OCI-M2 (cell line): ENCODE results near the gene RMI2.
"Not testable (repeated sequence)": the region's sequence is repeated elsewhere in the genome, so short reads cannot be mapped to it uniquely, and the experiment has no call there.

Experiments used
- DNase-seq: peaks from one replicate; lab custom pipeline; 2025; ENCODE audit not compliant: unreplicated experiment; lab: John Stamatoyannopoulos, UW

RMI2 gene

GRCh38 chr16:11345040-11345862 lies at the start of gene RMI2:
Gene RMI2 (plus strand): TSS chr16:11345459. CDS start chr16:11345472, 13 bp downstream.
- peak; percentile 48 for DNase-seq

- DNase-seq: no peak
Measured at GRCh38 chr16:11295672-11296071, 49.6 kb upstream of the RMI2 start.

- no peak for DNase-seq
Measured at GRCh38 chr16:11296351-11296705, 48.9 kb upstream of the RMI2 start.

- DNase-seq: no peak
Measured at GRCh38 chr16:11296706-11297491, 48.4 kb upstream of the RMI2 start.

GRCh38 chr16:11297492-11298142 lies 47.6 kb upstream of the RMI2 start:
- DNase-seq: no peak

DNA sequence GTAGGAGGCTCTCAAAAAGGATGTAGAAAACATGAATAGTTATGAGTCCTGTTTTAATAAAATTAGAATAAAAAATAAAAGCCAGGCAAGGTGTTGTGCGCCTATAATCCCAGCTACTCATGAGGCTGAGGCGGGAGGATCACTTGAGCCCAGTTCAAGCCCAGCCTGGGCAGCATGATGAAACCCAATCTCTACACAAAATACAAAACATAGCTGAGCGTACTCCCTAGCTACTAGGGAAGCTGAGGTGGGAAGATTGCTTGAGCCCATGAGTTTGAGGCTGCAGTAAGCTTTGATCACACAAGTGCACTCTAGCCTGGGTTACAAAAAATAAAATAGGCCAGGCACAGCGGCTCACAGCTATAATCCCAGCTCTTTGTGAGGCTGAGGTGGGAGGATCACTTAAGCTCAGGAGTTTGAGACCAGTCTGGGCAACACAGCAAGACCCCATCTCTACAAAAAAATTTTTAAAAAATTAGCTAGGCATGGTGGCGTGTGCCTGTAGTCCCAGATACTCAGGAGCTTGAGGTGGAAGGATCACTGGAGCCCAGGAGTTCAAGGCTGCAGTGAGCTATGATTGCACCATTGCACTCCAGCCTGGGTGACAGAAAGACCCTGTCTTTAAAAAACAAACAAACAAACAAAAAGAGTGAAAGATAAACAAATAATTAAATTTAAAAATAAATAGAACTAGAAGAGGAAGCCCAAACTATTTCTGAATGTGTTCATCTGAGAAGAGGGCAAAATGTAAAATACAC lies 46.9 kb upstream of the RMI2 start:
- no peak for DNase-seq

DNA sequence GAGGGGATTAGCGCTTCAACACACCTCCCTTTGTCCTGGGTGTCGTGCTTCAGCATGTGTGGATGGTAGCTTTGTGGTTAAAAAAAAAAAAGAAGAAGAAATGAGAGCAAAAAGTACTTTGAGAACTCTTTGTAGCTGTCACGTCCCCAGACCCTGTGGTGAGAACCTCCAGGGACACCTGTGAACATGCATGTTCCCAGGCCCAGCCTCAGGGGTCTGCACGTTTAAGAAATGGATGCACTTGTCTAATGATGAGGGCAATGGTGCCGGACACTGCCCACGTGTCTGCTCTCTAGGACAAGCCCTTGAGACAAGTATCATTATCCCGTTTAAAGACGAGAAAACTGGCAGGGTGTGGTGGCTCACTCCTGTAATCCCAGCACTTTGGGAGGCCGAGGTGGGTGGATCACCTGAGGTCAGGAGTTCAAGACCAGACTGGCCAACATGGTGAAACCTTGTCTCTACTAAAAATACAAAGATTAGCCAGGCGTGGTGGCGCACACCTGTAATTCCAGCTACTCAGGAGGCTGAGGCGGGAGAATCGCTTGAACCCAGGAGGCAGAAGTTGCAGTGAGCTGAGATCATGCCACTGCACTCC lies 46.2 kb upstream of the RMI2 start:
- not testable (repeated sequence) for DNase-seq

GRCh38 chr16:11299865-11300559 lies 45.2 kb upstream of the RMI2 start:
- DNase-seq: no peak

DNA sequence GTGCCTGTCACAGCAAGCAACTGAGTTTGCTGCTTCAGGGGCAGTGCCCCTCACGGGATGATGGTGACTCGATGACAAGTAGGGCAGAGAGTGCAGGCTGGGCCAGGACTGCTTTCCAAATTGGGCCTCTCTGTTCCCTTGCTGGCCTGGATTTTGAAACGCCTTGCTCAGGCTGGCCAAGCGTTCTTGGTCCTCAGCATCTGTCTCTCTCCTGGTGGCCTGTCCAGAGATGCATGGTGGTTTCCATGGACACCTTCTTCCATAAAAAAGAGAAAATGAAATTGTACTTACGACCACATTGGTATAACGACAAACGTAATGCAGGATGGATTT lies 44.7 kb upstream of the RMI2 start:
- DNase-seq: no peak

DNA sequence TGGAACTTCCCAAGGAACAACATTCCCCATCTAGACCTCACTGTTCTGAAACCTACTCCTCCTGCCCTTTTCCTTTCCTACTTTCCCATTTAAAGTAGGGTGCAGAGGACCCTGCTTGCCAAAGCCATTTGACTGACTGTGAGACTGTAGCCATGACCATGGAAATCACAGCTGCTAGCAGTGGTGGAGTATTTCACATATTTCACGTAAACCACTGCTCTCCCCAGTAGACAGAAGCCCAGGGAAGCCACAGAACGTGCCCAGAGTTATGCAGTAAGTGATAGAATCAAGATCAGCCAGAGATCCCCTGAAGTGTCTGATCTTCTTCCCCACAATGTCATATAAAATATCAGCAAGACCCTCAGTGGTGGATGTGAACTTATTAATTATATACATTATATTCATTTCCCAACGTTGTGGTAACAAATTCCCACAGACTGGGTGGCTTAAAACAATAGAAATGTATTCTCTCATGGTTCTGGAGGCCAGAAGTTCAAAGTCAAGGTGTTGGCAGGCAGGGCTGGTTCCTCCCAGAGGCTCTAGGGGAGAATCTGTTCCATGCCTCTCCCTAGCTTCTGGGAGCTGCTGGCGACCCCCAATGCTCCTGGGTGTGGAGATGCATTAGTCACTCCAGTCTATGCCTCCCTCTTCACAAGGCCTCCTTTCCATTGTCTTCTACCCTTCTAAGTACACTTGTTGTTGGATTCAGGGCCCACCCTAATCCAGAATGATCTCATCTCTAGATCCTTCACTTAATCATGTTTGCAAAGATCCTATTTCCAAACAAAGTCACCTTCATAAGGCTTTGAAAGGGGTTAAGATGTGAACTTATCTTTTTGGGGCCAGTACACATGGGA lies 43.4 kb upstream of the RMI2 start:
- no peak for DNase-seq

DNA sequence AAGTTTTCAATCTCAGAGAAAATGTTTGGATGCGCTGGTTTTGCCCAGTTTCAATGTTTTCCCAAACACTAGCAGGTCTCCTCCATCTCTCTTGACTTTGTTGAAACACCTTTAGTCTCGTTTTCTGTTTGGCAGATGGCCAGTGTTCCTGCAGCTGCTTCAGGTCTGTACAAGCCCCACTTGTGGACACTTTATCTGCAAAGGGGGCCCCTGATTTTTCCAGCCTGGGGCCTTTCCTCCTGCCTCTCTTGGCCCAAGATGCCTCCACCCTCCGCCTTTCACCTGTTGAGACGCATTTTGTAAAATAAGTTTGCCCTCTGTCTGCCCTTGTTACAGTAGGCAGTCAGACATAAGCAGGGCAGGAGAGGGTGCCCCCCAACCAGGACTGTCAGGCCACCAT lies 42.3 kb upstream of the RMI2 start:
- no peak for DNase-seq

DNA sequence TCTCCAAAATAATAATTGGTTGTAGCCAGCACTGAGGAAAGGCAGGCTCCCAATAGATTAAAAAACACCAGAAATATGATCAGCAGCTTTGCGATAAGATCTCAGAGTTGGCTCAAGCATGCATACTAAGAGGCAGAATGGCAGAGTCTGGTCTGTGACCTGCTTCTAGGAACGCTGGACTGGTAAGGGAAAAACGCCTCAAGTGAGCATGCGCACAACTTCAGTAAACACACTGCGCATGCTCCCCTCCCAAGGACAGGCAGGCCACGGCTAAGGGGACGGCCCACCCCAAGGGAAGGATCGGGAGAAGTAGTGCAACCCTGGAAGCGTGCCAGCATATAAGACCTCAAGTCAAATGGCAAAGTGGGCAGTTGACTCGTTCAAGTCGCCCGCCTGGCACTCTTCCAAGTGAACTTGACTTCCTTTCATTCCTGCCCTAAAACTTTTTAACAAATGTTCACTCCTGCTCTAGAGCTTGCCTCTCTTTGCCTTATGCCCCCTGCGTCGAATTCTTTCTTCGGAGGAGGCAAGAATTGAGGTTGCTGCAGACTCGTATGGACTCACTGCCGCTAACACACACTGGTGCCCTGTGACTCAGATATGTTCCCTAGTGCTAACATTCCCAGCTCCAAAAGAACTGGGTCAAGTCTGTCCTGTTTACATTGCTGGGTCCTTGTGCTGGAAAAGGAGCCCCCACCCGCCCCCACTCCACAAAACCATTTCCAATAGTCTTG lies 41.7 kb upstream of the RMI2 start:
- no peak for DNase-seq

DNA sequence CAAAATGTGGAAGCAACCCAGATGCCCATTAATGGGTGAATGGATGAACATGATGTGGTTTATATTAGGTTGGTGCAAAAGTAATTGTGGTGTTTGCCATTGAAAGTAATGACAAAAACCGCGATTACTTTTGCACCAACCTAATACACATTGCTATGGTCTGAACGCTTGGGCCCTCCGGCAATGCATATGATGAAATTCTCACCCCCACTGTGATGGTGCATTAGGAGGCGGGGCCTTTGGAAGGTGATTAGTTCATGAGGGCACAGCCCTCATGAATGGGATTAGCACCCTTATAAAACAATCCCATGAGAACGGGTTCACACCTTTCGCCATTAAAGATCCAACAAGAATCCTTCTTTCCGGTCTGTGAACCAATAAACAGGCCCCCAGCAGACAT lies 38.9 kb upstream of the RMI2 start:
- DNase-seq: no peak

- DNase-seq: no peak
Measured at GRCh38 chr16:11306997-11307638, 38.1 kb upstream of the RMI2 start.

DNA sequence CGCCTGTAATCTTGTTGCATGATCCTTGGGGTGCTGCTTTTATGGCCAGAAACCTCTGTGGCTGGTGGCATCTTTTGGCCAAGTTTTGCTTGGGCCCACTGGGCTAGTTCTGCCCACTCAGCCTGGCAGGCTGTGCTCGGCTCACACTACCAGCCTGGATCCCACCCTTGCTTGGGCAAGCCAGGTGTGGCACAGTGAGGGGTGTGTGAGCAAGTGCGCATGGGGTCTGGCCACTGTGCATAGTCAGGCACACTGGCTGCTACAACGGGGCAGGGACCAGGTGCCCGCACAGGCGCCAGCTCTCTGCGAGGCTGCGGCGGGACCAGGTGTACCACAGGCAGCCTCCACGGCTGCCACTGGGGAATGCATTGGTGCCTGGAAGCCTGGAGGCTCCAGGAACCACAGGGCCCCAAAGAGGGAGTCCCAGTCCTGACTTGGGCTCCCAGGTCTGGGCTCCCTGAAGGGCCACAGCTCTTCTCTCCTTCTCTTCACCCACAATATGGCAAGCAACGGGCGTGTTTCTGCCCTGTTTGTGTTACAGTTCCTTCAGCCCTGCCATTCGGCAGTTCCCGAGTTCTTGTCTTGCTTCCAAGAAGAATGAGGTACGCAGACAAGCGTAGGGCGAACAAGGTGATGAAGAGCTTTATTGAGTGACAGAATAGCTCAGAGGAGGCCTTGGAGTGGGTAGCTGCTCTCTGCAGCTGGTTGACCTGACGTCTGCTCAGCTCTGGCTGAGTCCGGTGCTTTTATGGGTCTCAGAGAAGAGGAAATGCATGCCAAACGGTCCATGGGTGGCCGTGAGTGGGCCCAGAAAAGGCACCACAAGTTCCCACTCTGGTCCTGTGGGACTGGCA lies 37.4 kb upstream of the RMI2 start:
- no peak for DNase-seq

GRCh38 chr16:11308493-11309283 lies 36.6 kb upstream of the RMI2 start:
- DNase-seq: no peak
